ENCODE data around the gene CDH4. TPM values are rescaled to one million over a fixed set of nuclear protein-coding genes. Genes with fewer than 3 reads are reported as not detected.

Gene CDH4
- total RNA-seq, 1 donor from 2014 or later: 9.2 TPM

- no peak for DNase-seq (ENCODE audit: extremely low read depth, low read depth, low spot score)
These were observed 551.4 kb downstream of the CDH4 start for GRCh38 chr20:61803416-61803914.

GRCh38 chr20:61803915-61804751, 552.1 kb downstream of the CDH4 start:
- DNase-seq (ENCODE audit: extremely low read depth, low read depth, low spot score): no peak

- no peak for DNase-seq (ENCODE audit: extremely low read depth, low read depth, low spot score)
These were observed 552.8 kb downstream of the CDH4 start for GRCh38 chr20:61804752-61805295.

DNA sequence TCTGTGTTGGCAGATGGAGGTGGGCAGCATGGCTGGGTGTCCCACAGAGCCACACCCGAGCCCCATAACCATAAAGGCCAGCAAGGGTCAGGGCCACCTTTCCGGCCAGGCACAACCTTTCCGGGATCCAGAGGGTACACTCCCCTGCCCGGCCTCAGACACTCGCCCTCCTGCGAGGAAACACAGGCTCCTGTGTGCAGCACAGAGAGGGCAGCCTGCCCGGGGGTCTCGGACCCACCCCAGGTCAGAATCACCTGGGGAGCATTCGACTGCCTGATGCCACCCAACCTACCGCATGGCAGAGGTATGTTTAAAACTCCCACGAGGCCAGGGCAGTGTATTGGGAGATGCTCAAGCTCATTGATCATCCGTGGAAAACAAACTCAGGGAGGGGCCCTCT, 553.3 kb downstream of the CDH4 start:
- no peak for DNase-seq (ENCODE audit: extremely low read depth, low read depth, low spot score)

- DNase-seq (ENCODE audit: extremely low read depth, low read depth, low spot score): no peak
These were observed 553.7 kb downstream of the CDH4 start for GRCh38 chr20:61805781-61806180.

DNA sequence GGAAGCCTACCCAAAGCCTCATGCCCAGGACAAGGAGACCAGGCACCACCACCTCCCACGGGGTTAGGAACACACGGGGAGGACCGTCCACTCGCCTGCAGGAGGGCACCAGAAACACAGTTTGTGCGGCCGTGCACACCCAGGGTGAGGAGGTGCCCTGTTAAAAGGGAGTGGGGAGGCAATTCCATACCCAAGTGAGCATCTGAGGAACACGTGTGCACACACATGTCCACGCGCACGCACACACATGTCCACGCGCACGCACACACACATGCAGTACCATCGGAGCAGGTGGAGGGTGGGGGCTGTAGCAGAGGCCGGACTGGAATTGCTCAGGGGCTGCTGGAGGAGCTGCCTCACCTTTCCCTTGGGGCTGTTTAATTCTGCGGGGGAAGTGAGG, 554.3 kb downstream of the CDH4 start:
- no peak for DNase-seq (ENCODE audit: extremely low read depth, low read depth, low spot score)

DNA sequence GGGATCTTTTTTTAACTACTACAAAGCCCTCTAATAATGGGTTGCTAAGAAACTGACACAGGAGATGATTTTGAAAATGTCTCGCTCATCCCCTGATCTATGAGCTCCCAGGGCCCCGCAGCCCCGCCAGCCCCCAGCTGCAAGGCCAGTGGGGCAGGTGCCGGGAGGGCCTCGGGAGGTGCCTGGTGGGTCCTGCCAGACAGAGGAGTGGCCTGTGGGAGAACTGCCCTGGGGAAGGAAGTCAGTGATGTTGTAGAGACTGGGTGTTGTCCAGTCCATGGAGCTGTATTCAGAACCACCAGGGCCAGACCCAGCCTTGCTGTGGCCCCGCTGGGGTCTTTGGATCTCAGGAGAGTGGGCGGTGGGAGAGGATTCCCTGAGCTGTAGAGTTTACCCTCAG, 554.9 kb downstream of the CDH4 start:
- no peak for DNase-seq (ENCODE audit: extremely low read depth, low read depth, low spot score)

GRCh38 chr20:61807471-61808160, 555.6 kb downstream of the CDH4 start:
- no peak for DNase-seq (ENCODE audit: extremely low read depth, low read depth, low spot score)

GRCh38 chr20:61808447-61808846, 556.4 kb downstream of the CDH4 start:
- no peak for DNase-seq (ENCODE audit: extremely low read depth, low read depth, low spot score)

DNA sequence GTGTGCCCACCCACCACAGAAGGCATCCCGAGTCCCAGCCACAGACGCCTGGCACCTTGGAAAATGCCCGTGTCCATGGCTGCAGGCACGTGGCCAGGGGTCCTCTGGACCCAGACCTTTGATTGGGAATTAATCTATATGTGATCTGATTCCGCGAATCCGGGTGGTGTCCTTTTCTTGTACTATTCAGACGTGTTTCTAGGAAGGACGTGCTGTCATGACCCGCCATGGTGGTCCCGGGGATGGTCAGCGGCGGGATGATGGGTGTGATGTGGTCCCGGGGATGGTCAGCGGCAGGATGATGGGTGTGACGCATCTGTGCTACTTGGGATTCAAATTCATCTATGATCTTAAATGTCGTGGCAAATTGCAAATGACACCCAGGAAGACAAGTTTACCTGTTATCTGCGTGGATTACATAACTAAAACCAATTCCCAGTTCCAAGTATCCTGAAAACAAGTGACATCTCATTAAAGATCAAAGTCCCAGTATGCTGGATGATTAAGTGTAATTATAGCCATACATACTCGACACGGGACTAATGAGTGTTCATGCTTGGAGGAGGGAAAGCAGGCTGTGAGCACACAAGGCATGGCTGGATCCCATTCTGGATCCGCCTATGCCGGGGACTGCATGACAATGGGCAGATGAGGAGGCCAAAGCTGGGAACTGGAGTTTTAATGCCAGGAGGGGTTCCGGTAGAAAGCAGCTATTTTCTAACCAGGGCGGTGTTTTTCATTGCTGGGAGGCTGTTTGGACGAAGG, 557.1 kb downstream of the CDH4 start:
- no peak for DNase-seq (ENCODE audit: extremely low read depth, low read depth, low spot score)

- DNase-seq (ENCODE audit: extremely low read depth, low read depth, low spot score): no peak
These were observed 558.1 kb downstream of the CDH4 start for GRCh38 chr20:61810066-61810737.

DNA sequence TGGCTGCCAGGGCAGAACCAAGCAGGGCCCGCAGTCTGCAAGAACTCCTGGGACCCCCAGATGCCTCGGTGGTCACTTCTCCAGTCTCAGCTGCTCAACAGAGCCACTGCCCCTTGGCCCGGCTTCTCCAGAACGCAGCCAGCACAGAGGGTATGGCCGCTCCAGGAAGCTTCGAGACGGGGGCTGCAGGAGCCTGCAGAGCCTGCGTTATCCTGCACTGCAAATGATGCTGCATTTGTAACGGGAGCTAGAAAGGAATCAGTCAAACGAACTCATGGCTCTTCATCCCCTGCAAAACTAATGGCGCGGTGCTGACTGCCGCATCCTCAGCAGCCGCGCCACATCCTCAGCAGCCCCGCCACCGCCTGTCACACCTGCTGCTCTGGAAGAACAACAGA, 558.7 kb downstream of the CDH4 start:
- no peak for DNase-seq (ENCODE audit: extremely low read depth, low read depth, low spot score)

GRCh38 chr20:61811166-61811565, 559.1 kb downstream of the CDH4 start:
- no peak for DNase-seq (ENCODE audit: extremely low read depth, low read depth, low spot score)

- DNase-seq (ENCODE audit: extremely low read depth, low read depth, low spot score): no peak
These were observed 560.2 kb downstream of the CDH4 start for GRCh38 chr20:61812121-61812844.

DNA sequence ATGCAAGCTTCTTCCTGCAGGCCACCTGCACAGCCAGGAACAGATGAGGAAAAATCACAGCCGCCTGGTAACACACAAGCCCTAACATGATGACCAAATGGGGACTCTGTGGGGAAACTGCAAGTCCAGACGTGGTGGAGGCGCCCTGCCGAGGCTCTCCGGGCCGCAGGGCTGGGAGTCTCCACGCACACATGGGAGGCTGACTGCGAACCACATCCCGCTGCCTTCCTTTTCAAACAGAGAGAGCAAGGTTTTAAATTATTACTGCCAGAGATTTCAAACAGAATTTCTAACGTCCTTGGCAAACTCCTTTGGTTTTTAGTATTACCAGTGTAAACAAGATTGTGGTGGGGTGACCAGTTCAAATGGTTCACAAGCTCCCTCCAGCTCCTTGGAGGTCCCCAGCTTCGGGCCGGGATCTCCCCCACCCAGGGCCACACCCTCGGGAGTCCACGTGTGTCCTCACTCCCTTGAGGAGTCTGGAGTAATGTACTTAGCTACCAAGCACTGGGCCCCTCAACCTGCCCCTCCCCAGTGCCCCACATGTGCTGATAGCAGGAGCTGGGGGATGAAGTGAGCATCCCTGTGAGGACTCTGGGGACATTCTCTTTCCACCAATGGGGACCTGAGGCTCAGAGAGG, 560.9 kb downstream of the CDH4 start:
- DNase-seq (ENCODE audit: extremely low read depth, low read depth, low spot score): no peak

- no peak for DNase-seq (ENCODE audit: extremely low read depth, low read depth, low spot score)
These were observed 561.7 kb downstream of the CDH4 start for GRCh38 chr20:61813791-61814190.

GRCh38 chr20:61814244-61814643, 562.2 kb downstream of the CDH4 start:
- DNase-seq (ENCODE audit: extremely low read depth, low read depth, low spot score): no peak

DNA sequence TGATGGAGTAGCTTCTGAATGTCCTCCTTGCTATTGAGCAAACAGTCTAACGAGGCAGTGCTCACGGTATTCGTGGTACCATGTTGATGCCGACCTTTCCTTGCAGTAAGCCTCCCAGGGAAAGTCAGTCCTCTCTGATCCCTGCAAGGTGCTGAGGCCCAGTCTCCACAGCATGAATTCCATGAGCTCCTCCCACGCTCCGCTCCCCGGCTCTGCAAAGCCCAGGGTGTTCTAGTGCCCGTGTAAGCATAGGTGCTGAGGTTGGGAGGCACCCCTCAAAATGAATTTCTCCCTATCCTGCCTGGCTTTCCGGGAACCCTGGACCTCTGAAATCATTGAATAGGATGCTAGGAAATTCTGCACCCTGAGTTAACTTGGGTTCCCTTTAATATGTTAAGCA, 562.7 kb downstream of the CDH4 start:
- no peak for DNase-seq (ENCODE audit: extremely low read depth, low read depth, low spot score)

- no peak for DNase-seq (ENCODE audit: extremely low read depth, low read depth, low spot score)
These were observed 563.1 kb downstream of the CDH4 start for GRCh38 chr20:61815176-61815575.

Measured in glomerular endothelial cell (primary cell).